GOT3 (cell line): Measurements from ENCODE around the gene EHMT1.

Source experiments
- DNase-seq: peaks from one replicate; lab custom pipeline; 2025; ENCODE audit warnings: mixed read lengths; lab: John Stamatoyannopoulos, UW

The EHMT1 gene

DNA sequence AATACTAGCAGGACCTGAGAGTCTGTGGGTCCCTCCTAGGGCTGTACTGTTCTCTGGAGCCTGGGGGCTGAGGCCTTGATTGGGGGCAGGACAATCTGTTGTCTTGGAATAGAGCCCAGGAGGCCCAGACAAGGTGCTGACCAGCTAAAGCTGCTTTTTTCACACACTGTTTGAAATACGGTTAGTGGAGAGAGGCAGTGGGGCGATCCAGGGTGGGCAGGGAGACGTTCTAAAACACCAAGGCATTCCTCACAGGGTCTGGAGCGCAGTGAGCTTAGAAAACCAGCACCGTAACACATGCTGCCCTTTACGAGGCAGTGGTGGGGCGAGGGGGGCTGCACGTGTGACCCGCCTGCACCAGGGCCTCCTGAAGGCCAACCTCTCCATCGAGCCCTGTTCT lies 55.1 kb downstream of the EHMT1 start:
- DNase-seq: no peak

DNA sequence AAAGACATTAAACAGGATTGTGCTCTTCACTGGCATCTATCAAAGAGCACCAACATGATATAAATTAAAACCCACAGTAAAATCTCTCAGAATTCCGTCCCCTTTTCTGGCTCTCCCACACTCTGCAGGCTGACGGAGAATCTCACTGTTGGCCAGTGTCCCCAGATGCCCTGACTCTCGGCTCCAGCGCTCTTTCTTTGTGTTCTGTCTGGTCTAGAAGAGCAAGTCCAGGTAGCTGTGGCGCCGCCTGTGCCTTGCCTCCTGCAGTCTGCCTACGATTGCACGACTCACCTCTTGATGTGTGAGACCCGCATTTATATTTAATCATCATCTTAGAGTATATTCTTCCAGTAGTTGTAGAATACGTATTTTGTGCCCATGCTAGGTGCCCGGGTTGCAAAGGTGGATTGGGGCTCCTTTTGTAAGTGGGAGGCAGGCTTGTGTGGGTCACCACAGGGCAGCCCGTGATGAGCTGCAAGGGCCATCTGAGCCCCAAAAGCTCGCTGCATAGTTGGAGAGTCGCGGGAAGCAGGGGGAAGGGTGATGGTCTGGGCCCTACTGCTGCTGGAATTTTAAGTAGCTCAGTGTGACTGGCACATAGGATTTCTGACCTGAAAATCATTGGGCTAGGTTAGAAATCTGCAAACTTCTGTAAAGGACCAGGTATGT lies 55.6 kb downstream of the EHMT1 start:
- no peak for DNase-seq

DNA sequence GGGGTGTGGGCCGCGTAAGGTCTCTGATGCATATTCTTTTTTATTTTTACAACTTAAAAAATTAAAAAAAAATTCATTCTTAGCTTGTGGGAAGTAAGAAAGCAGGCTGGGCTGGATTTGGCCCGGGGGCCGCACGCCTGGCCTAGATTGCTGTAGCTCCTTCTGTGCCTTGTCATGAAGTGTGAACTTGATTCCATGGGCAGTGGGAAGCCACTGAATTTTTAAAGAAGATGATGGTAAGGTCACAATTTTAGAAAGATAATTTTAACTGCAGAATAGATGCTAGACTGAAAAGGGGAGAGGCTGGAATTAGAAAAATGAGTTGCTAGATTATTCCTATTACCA lies 56.1 kb downstream of the EHMT1 start:
- DNase-seq: no peak

DNA sequence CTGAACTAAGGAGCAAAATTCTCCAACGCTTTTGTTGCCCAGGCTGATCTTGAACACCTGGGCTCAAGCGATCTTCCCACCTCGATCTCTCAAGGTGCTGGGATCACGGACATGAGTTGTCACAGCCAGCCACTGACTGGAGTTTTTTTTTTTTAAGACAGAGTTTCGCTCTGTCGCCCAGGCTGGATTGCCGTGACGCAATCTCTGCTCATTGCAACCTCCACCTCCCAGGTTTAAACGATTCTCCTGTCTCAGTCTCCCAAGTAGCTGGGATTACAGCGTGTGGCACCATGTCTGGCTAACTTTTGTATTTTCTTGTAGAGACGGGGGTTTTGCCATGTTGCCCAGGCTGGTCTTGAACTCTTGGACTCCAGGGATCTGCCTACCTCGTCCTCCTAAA lies 58.2 kb downstream of the EHMT1 start:
- DNase-seq: no peak

DNA sequence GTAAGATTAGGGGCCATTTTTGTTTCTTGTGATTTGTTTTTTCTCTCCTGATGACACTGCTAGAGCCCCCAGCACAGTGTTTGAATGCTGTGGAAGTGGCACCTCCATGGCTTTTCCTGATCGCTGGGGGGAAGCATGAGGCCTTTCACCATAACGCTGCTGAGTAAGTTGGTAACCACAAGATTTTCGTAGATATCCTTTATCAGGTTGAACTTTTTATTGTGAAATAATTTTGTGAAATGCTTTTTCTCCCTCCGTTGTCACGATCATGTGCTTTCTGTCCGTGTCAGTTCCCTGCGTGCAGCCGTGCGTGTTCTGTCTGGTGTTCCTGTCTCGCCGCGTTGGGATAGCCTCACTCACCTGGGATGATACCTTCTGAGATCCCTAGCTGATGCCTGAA lies 59.4 kb downstream of the EHMT1 start:
- DNase-seq: no peak

DNA sequence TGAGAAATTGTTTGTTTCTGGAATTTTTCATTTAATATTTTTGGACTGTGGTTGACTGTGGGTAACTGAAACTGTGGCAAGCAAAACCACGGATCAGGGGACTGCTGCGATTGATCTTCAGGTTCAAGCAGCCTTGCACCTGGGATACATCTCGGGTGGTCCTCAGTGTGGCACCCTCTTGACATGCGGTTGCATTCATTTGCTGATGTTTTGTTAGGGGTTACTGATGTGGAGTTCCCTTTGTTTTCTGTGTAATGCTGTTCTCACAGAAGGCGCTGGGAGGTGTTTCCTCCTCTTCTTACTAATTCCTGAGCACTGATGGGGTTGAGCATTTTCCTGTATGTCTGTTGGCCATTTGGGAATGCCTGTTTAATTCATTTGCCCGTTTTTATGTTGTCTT lies 60.4 kb downstream of the EHMT1 start:
- no peak for DNase-seq

DNA sequence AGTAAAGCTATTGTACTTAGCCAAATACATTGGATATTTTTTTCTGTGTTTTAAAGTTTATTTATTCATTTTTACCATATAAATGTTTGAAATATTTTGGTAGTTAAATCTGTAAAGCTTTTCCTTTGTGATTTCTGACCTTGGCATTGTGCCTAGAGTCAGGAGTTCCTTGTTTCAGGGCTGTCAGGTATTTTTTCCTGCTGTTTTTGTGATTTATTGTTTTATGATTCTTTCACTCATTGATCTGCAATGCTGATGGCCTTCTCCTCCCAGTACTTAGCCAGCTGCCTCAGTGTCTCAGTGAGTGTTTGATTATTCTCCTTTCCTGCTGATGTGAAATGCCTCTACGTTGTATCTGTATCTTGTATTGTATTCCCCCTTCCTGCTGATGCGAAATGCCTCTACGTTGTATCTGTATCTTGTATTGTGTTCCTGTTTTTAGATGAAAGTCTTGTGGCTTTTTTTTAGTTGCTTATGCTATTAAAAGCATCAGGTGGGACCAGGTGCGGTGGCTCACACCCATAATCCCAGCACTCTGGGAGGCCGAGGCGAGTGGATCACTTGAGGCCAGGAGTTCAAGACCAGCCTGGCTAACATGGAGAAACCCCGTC lies 61.0 kb downstream of the EHMT1 start:
- DNase-seq: no peak

DNA sequence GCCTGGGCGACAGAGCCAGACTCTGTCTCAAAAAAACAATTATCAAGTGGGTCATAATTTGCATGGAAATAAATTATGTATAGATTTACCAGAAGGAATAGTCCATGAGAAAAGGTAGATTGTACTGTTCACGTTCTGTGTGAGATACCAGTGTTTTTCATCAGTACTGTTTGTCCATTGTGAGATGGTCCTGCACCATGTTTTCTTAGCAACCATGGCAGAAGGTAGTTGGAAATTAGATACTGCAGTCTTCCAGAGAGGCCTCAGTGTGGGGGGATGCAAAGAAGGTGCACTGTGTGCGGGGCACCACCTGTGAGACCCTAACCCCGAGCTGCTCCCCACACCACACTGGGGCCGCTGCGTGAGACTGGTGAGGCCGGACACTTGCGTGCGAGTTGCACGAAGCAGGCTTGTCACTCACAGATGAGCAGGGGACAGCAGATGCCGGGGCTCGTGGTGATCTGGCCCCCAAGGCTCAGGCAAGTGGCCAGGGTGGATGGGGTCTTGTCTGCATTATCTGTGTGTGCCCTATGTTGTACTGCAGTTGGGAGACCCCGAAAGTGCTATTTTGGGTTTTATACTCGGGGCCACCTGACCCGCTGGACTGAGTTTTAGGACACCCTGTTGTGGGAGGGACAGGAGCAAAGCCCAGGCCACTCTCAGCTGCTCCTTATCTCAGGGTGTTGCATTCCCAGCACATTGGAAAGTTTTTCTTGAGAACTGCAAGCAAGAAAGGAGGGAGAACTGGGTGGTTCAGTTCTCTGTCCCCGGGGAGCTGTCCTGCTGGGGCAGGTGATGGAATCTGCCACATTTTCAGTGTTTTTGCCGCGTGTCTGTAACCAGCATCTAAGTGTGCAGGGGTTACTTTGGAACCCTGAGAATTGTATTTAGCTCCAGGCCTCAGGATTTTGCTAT lies 61.9 kb downstream of the EHMT1 start:
- no peak for DNase-seq

DNA sequence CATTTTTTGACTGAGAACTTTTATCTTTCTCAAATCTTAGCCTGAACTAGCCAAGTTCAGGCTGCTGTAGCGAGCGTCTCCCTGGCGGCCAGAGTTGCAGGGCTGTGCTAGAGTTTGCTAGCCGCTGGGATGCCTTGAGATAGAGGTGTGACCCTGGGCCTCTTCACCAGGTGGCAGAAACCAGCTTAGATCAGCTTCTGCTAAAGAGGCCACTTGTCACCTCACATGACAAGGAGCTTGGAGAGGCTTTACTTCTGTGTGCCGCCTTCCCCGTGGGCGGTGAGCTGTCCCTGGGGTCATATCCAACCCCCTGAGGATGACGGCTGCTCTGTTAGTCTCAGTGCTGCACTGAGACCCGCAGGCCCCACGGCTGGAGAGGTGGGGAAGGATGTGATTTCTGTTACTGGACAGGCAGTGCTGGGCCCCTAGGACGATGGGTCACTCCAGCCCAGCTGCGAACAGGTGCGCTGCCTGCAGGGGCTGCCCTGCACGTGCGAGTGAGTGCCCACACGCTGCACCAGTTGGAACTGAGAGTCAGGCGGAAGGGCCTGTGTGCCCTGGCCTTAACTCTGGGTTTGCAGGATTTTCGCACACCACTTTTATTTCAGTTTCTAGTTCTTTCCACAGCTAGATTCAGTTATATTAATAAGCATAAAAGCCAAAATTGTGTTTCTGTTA lies 63.8 kb downstream of the EHMT1 start:
- DNase-seq: no peak

DNA sequence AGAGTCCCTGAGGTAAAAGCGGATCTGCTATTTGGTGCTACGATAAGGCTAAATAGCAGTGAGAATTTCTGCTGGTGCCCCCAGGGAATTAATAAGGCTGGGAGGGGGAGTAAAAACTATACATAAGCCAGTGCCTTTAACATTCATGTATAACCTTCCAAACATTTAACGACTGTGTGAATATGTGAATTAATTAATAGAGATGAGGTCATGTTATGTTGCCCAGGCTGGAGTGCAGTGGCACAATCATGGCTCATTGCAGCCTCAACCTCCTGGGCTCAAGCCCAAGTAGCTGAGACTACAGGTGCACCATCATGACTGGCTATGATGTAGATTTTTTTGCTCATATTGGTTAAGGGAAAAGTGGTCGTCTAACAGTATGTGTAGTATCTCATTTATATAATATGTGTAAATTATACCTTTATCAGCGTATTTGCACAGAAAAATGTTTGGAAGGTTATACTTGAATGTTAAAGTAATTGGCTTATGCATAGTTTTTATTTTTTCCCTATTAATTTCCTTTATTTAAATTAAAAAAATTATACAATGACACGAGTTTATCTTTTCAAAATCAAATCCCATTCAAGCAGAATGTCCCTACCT lies 64.6 kb downstream of the EHMT1 start:
- DNase-seq: no peak

DNA sequence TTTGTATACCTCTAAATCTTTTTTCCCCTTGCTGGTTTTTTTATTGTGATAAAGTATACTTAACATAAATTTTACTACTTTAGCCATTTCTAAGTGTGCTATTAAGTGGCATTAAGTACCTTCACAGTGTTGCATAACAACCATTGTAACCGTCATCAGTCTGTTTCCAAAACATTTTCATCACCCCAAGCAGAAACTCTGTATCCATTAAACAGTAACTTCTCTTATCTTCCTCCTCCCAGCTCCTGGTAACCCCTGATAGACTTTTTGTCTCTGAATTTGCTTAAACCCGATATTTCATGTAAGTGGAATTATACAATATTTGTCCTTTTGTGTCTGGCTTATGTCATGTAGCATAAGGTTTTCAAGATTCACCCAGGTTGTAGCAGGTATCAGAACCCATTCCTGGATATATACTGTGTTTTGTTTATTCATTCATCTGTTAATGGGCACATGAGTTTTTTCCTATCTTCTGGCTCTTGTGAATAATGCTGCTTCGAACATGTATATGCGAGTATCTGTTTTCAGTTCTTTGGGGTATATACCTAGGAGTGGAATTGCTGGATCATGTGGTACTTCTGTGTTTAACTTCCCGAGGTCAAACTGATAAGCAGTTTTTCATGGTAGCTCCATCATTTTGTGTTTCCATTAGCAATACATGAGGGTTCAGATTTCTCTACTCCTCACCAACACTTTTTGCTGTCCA lies 66.4 kb downstream of the EHMT1 start:
- DNase-seq: no peak

DNA sequence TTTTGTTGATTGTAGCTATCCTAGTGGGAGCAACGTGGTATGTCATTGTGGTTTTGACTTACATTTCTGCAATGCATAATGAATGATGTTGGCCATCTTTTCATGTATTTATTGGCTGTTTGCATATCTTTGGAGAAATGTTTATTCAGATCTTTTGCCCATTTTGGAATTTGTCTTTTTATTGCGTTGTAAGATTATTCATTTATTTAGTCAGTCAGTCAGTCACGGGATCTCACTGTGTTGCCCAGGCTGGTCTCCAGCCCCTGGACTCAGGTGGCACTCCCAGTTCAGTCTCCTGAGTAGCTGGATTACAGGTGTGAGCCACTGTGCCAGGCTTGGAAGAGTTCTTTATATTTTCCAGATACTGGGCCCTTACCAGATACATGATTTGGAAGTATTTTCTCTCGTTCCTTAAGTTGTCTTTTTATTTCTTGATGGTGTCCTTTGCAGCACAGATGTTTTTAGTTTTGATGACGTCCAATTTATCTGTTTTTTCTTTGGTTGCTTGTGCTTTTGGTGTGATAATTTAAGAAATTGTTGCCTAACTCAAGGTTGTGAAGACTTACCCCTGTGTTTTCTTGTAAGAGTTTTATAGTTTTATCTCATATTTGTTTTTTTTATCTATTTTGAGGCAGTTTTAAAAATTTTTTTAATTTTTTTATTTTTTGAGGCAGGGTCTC lies 67.1 kb downstream of the EHMT1 start:
- no peak for DNase-seq

DNA sequence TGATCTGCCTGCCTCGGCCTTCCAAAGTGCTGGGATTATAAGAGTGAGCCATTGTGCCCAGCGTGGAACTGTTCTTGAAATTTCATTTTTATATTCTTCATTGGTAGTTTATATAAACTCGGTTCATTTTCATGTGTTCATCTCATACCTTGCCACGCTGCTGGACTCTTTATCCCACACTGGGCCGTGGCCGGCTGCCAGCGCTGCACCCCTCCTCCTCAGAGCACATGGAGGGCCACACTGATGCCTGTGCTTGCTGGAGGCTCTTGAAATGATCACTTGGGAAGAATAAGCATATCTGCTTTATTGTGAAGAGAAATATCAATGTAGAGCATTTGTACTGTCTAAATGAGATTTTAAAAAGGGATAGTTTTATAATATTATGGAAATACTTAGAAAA lies 69.5 kb downstream of the EHMT1 start:
- no peak for DNase-seq

DNA sequence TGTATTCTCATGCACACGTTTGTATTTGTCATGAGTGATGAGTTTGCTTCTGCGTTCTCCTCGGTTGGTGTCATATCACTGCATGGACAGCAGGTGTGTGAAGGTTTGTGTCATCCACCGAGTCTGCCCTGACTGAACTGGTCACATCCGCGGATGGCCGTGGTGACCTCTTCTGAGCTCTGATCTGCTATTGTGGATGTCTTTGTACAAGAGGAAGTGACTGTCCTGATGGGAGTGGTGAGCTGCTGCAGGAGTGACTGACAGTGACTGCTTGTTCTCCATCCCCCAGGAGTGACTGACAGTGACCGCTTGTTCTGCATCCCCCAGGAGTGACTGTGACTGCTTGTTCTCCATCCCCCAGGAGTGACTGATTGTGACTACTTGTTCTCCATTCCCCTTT lies 69.9 kb downstream of the EHMT1 start:
- no peak for DNase-seq

DNA sequence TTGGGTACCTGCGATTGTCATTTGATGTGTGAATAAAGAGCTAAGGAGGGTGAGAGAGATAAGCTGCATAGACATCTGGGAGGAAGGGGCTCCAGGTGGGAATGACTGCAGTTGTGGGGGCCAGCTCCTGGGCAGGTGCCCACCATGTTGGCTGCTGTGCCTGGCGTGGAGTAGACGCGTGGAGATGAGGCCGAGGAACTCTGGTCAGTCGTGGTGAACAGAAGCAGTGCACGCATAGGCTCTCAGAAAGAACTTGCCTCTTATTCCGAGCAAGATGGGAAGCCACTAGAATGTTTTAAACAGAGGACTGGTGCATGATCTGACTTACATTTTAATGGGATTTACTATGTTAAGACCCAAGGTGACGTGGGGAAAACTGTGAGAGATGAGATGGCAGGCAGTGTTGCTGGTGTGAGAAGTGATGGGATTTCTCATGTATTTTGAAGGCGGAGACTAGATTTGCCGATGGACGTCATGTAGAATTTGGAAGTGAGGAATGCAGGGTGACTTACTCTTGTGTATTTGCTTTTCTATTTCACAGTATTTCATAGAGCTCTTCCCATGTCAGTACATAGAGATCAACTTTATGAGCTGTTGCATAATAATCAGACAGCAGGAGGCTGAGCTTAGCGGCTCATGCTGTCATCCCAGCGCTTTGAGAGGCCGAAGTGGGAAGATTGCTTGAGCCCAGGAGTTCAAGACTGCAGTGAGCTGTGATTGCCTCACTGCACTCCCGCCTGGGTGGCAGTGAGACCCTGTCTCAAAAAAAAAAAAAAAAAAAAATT lies 71.1 kb downstream of the EHMT1 start:
- no peak for DNase-seq

DNA sequence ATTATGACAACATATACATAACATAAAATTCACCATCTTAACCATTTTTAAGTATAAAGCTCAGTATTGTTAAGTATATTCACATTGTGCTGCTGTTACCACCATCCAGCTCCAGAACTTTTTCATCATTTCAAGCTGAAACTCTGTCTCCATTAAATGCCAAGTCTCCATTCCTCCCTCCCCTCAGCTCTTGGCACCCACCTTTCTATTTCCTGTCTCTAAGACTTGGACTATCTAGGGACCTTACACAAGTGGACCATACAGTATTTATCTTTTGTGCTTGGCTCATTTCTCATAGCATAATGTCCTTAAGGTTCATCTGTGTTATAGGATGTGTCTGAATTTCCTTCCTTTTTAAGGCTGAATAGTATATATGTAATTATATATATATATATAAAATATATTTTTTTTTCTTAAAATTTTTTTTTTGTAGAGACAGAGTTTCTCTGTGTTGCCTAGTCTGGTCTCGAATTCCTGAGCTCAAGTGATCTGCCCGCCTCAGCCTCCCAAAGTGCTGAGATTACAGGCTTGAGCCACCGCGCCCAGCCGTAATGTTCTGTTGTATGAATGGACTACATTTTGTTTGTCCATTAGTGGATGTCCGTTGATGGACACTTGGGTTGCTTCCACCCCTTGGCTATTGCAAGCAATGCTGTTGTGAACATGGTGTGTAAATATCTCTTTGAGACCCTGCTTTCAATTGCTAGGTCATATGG lies 72.3 kb downstream of the EHMT1 start:
- no peak for DNase-seq

DNA sequence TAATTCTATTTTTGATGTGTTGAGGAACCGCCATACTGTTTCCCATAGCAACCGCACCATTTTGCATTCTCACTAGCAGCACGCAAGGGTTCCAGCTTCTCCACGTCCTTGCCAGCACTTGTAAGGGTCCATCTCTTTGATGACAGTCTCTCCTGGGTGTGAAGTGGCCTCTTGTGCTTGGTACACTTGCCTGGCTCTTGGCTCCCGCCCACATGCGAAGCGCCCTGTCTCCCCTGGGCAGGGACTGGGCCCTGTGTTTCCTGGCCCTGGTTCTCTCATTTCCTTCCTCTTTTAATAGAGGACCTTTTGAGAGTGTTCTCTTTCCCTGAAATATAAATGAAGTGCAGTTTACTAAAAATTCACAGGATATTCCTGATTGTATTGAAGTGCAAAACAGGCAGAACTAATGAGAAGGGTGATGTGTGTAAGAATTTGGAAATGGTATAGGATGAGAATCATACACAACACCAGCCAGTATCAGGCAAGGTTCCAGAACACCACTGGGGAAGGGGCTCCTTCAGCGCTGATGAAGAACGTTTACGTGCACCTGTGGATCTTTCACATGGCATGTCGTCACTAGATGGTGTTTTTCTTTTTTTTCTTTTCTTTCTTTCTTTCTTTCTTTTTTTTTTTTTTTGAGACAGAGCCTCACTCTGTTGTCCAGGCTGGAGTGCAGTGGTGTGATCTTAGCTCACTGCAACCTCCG lies 73.0 kb downstream of the EHMT1 start:
- DNase-seq: no peak

DNA sequence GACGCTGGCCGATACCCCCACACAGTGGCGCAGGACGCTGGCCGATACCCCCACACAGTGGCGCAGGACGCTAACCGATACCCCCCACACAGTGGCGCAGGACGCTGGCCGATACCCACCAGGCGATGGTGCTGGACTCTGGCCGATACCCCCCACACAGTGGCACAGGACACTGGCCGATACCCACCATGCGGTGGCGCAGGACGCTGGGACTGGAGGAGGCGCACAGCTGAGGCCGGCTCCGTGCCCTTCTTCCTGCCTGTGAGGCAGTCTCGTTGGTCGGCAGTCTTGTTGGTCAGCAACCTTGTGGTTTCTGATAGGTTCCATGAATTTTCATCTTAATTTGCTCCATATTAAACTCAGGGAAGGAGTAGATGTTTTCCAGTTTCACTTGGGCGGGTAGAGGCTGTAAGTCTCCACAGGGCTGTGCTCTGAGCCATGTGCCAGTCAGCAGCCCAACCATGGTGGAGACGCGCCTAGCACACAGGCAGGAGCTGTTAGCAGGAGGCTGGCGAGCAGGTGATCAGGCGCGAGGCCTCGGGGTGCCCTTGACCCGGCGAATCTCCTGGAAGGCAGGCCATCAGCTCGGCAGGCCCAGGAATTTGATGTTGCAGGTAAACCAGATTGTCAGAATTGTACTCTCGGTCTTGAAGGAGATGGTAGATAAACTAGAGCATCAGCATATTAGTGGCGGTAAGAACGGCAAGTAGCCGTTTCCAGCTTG lies 75.6 kb downstream of the EHMT1 start:
- DNase-seq: no peak
